PC-3 (cell line): ENCODE measurements around the gene RAPGEF3.

Source experiments
- CTCF ChIP-seq: fragments of 300-600 bp; sonication (generic); conservative IDR thresholded peaks from 2 replicates; pipeline ENCODE4 v1.5.1; 2017; ENCODE audit warnings: antibody characterized with exemption, low read depth, mild to moderate bottlenecking, low read length
- EZH2 ChIP-seq: fragments of 300-600 bp; sonication (generic); IDR thresholded peaks from one replicate; pipeline ENCODE4 v1.6.1; 2017; ENCODE audit warnings: antibody characterized with exemption, mild to moderate bottlenecking, low read length; ENCODE audit not compliant: unreplicated experiment
- EZH2phosphoT487 ChIP-seq: fragments of 300-600 bp; sonication (generic); IDR thresholded peaks from 2 replicates; pipeline ENCODE4 v1.6.1; 2018; ENCODE audit warnings: mild to moderate bottlenecking, antibody characterized with exemption, low read length, borderline replicate concordance

GRCh38 chr12:47804171-47804570 lies 45.5 kb upstream of the RAPGEF3 start:
- TF ChIP-seq CTCF = no peak
- no peak for TF ChIP-seq EZH2
- TF ChIP-seq EZH2phosphoT487 = no peak
